ENCODE results near the gene TCAP. TPM values are rescaled to one million over a fixed set of nuclear protein-coding genes. Genes with fewer than 3 reads are reported as not detected.

Gene TCAP
- total and polyA plus RNA-seq, 2 experiments from 2014 or later = 0.43 TPM; not detected in 1

GRCh38 chr17:39676198-39676819, 11.2 kb downstream of the TCAP start:
- H3K36me3 ChIP-seq (ENCODE audit: low read depth) = no peaks in the 10 kb centered on the region
- no peak overlapping the region for H2AFZ ChIP-seq
- H3K9me3 ChIP-seq (ENCODE audit: low read depth) = no peaks in the 10 kb centered on the region
- no peak overlapping the region for H3K4me3 ChIP-seq
- TF ChIP-seq EZH2 (IDR thresholded peaks at IDR 0.05; ENCODE audit: insufficient read depth, poor library complexity, severe bottlenecking) = no peak
- TF ChIP-seq EZH2phosphoT487 (IDR thresholded peaks at IDR 0.05; ENCODE audit: insufficient read depth, low read depth) = no peak
- 0 out of 2 replicates have a peak, but pooled peaks cover 3% of the 10 kb centered on the region for H3K27me3 ChIP-seq (replicated peaks; ENCODE audit: insufficient read depth)
- DNase-seq = peak; percentile 23
- H3K27ac ChIP-seq = no peak overlapping the region
- in situ Hi-C loops (cut with MboI) = no loop called here
- H4K20me1 ChIP-seq (ENCODE audit: insufficient read depth) = no peaks in the 10 kb centered on the region
- H3K9ac ChIP-seq = no peak overlapping the region
- WGBS, 2 experiments (ENCODE audit: low coverage in 1 of 2, low lambda C conversion rate in 2 of 2, missing lambda C conversion rate in 2 of 2) = 85 to 89% methylated on average over 7 of the region's 7 CpGs
- H3K4me2 ChIP-seq (ENCODE audit: unreplicated experiment) = no peak overlapping the region
- H3K9me2 ChIP-seq (ENCODE audit: insufficient read depth) = no peaks in the 10 kb centered on the region
- no peaks in the 10 kb centered on the region for H3K79me2 ChIP-seq (ENCODE audit: insufficient read depth)
- no peaks in the 10 kb centered on the region for H3F3A ChIP-seq (ENCODE audit: insufficient read depth)
- H3K4me1 ChIP-seq (ENCODE audit: insufficient read depth) = no peaks in the 10 kb centered on the region

DNA sequence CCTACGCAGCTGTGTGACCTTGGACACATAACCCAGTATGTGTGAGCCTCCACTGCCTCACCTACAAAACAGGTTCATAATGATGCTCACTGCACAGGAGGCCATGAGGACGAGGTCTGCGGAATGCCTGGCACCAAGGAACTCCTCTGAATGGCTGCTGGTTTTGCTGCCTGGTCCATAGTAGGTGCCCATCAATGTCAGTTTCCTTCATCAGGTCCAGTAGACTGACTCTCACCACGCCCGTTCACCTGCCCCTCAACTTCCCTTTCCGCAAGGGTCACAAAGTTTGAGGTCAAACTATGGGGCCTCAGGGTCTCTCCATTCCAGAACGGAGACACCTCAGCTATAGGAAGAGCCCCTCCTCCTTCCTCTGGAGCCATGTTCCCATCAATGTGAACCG, 11.9 kb downstream of the TCAP start:
- H3K9me3 ChIP-seq (ENCODE audit: low read depth) = no peaks in the 10 kb centered on the region

DNA sequence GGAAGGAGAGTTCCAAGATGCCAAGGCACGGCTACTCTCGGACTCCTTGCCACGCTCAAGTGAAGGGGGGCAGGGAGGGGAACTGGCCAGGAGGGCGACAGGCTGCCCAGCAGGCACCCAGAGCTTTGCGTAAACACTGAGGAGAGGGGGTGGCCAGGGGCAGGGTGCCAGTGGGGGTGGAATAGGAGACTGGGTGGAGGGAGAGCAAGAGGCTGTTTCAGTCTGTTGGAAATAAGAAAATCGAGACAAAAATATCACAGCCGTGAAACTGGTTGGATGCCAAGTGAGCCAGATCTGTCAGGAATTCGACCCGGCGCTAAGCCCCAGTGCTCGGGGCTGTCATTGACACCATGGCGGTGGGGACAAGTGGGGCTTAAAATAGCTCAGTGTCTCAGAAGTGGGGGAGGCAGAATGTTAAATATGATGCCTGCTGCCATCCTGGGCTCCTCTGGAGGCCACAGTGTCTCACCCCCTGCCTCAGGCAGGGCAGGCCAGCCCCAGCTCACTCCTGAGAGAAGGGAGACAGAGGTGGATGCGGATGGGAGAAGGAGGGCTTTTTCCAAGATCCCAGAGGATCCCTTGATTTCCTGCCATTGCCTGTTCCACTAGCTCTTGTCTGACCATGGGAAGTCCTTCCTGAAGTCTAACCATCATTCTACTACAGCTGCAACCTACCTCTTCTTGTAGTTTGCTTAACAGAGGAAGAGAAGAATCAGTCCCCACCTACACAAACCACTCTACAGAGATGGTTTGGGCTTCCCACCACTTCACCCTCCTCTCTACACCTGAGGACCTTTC, 12.6 kb downstream of the TCAP start:
- H3F3A ChIP-seq (ENCODE audit: insufficient read depth) = no peaks in the 10 kb centered on the region
- no peak overlapping the region for H3K9ac ChIP-seq
- 74 to 79% methylated on average over 13 of the region's 13 CpGs for WGBS, 2 experiments (ENCODE audit: low coverage in 1 of 2, low lambda C conversion rate in 2 of 2, missing lambda C conversion rate in 2 of 2)
- H3K4me2 ChIP-seq (ENCODE audit: unreplicated experiment) = no peak overlapping the region
- H3K4me3 ChIP-seq = no peak overlapping the region
- no peak for DNase-seq
- no peak overlapping the region for H3K27ac ChIP-seq
- no peaks in the 10 kb centered on the region for H3K4me1 ChIP-seq (ENCODE audit: insufficient read depth)
- no peaks in the 10 kb centered on the region for H3K27me3 ChIP-seq (replicated peaks; ENCODE audit: insufficient read depth)
- no peaks in the 10 kb centered on the region for H3K9me2 ChIP-seq (ENCODE audit: insufficient read depth)
- in situ Hi-C loops (cut with MboI) = no loop called here
- no peak overlapping the region for H2AFZ ChIP-seq
- no peaks in the 10 kb centered on the region for H3K79me2 ChIP-seq (ENCODE audit: insufficient read depth)
- H3K9me3 ChIP-seq (ENCODE audit: low read depth) = no peaks in the 10 kb centered on the region
- no peaks in the 10 kb centered on the region for H4K20me1 ChIP-seq (ENCODE audit: insufficient read depth)
- TF ChIP-seq EZH2phosphoT487 (IDR thresholded peaks at IDR 0.05; ENCODE audit: insufficient read depth, low read depth) = no peak
- no peaks in the 10 kb centered on the region for H3K36me3 ChIP-seq (ENCODE audit: low read depth)

More for the DNA sequence above, 11.9 kb downstream of the TCAP start:
- Histone ChIP-seq H3K4me2 (ENCODE audit: unreplicated experiment) (no peak overlapping the region), H4K20me1 (ENCODE audit: insufficient read depth) (no peaks in the 10 kb centered on the region), H3K36me3 (ENCODE audit: low read depth) (no peaks in the 10 kb centered on the region), H3K9ac (no peak overlapping the region), H3K79me2 (ENCODE audit: insufficient read depth) (no peaks in the 10 kb centered on the region), H3K27me3 (replicated peaks; ENCODE audit: insufficient read depth) (no peaks in the 10 kb centered on the region), H3F3A (ENCODE audit: insufficient read depth) (no peaks in the 10 kb centered on the region), H3K27ac (no peak overlapping the region), H2AFZ (no peak overlapping the region), H3K4me3 (no peak overlapping the region), H3K9me2 (ENCODE audit: insufficient read depth) (no peaks in the 10 kb centered on the region), H3K4me1 (ENCODE audit: insufficient read depth) (no peaks in the 10 kb centered on the region)
- 82 to 83% methylated on average over 8 of the region's 8 CpGs for WGBS, 2 experiments (ENCODE audit: low coverage in 1 of 2, low lambda C conversion rate in 2 of 2, missing lambda C conversion rate in 2 of 2)
- no peak for DNase-seq
- TF ChIP-seq EZH2 (IDR thresholded peaks at IDR 0.05; ENCODE audit: insufficient read depth, poor library complexity, severe bottlenecking) (no peak), EZH2phosphoT487 (IDR thresholded peaks at IDR 0.05; ENCODE audit: insufficient read depth, low read depth) (no peak)
- in situ Hi-C loops (cut with MboI) = no loop called here

DNA sequence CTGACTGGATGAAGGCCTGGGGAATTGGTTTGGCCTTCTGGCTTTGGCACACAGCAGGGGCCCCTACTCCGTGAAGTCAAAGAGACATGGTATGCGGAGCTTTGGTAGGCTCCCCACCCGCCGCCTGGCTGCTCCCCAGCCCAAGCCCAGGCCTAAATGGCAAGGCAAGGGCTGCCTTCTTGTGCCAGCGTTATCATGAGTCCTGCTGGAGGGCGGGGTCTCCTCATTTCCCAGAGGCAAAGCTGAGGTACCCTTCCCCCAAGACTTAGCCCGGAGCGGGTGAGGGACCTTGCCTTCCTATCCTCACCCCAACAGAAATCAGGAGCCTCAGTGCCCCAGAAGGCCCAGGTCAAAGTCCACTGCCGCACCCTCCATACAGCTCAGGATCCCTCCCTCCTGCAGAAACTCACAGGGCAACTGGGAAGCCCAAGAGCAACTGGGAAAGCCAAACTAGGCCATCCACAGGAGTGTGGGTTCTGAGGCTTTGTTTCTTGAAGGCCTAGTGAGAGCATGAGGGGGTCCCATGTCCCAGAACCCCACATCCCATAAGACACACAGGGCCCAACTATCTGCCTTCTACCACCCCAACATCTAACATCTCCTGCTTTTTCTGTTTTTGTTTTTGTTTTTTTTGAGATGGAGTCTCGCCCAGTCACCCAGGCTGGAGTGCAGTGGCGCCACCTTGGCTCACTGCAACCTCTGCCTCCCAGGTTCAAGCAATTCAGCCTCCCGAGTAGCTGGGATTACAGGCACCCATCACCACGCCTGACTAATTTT, 13.4 kb downstream of the TCAP start:
- H3K4me2 ChIP-seq (ENCODE audit: unreplicated experiment) = no peak overlapping the region
- H3K4me3 ChIP-seq = no peak overlapping the region
- H3F3A ChIP-seq (ENCODE audit: insufficient read depth) = no peaks in the 10 kb centered on the region
- no peak overlapping the region for H2AFZ ChIP-seq
- TF ChIP-seq EZH2 (IDR thresholded peaks at IDR 0.05; ENCODE audit: insufficient read depth, poor library complexity, severe bottlenecking) (no peak), EZH2phosphoT487 (IDR thresholded peaks at IDR 0.05; ENCODE audit: insufficient read depth, low read depth) (no peak)
- H3K27me3 ChIP-seq (replicated peaks; ENCODE audit: insufficient read depth) = no peaks in the 10 kb centered on the region
- H3K79me2 ChIP-seq (ENCODE audit: insufficient read depth) = no peaks in the 10 kb centered on the region
- no peak overlapping the region for H3K27ac ChIP-seq
- DNase-seq = no peak
- WGBS, 2 experiments (ENCODE audit: low coverage in 1 of 2, low lambda C conversion rate in 2 of 2, missing lambda C conversion rate in 2 of 2) = 84 to 86% methylated on average over 13 of the region's 13 CpGs
- no peaks in the 10 kb centered on the region for H3K9me3 ChIP-seq (ENCODE audit: low read depth)
- H3K4me1 ChIP-seq (ENCODE audit: insufficient read depth) = no peaks in the 10 kb centered on the region
- H3K36me3 ChIP-seq (ENCODE audit: low read depth) = no peaks in the 10 kb centered on the region
- in situ Hi-C loops (cut with MboI) = no loop called here
- H3K9ac ChIP-seq = no peak overlapping the region
- no peaks in the 10 kb centered on the region for H3K9me2 ChIP-seq (ENCODE audit: insufficient read depth)
- H4K20me1 ChIP-seq (ENCODE audit: insufficient read depth) = no peaks in the 10 kb centered on the region

All from GM23248 (cell line).